GM19463 (cell line): ENCODE measurements around the gene FOXP1.

Experiments
- ATAC-seq: cut with Tn5 transposase; IDR thresholded peaks from one replicate; pipeline ENCODE4 v1.9.1; 2021; ENCODE audit warnings: mild to moderate bottlenecking, moderate library complexity; ENCODE audit not compliant: unreplicated experiment

Gene FOXP1

GRCh38 chr3:70911719-70912118 lies 671.8 kb downstream of the FOXP1 start:
- no peak for ATAC-seq

DNA sequence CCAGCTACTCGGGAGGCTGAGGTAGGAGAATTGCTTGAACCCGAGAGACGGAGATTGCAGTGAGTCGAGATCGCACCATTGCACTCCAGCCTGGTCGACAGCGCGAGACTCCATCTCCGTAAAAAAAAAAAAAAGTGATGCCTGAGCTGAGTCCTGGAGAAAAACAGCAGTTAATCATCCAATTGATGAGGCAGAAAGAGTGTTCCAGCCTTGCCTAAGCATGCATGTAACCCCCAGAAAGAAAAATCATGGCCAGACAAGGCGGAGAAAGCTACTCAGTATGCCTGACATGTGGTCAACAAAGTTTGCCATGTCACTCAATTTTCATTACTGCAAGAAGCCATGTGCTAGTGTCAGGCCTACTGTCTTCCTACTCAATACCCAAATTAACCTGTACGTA lies 678.0 kb downstream of the FOXP1 start:
- ATAC-seq, result no peak
